ENCODE results near the gene ZDHHC24. TPM values are rescaled to one million over a fixed set of nuclear protein-coding genes. Genes with fewer than 3 reads are reported as not detected.

ZDHHC24 gene
- total and polyA plus RNA-seq, 2 experiments from 2014 or later = 5.6 to 13.1 TPM

- Histone ChIP-seq H3K36me3 (ENCODE audit: insufficient read depth) (no peaks in the 10 kb centered on the region; the same call in 1 of the 2 replicates), H3F3A (replicated peaks; ENCODE audit: low read depth) (0 out of 2 replicates have a peak, but pooled peaks cover 10% of the 10 kb centered on the region), H2AFZ (no peak overlapping the region), H3K27me3 (ENCODE audit: insufficient read depth) (no peaks in the 10 kb centered on the region), H3K4me1 (ENCODE audit: insufficient read depth) (peaks cover 5% of the 10 kb centered on the region), H3K27ac (ENCODE audit: low read depth) (no peak overlapping the region), H4K20me1 (replicated peaks; ENCODE audit: insufficient read depth) (no peaks in the 10 kb centered on the region), H3K4me3 (no peak overlapping the region), H3K79me2 (replicated peaks; ENCODE audit: insufficient read depth) (no peaks in the 10 kb centered on the region), H3K9me2 (ENCODE audit: insufficient read depth) (no peaks in the 10 kb centered on the region), H3K4me2 (no peak overlapping the region)
- Mint-ChIP-seq H3K9me3 (no peaks in the 10 kb centered on the region), H3K27ac (peak overlapping the region; percentile 9; the same call in 1 of the 2 replicates), H3K27me3 (ENCODE audit: insufficient read depth, low read depth, poor library complexity) (peaks cover 10% of the 10 kb centered on the region), H3K4me1 (peaks cover 8% of the 10 kb centered on the region), H3K4me3 (no peak overlapping the region), H3K36me3 (ENCODE audit: low read depth) (peaks cover 43% of the 10 kb centered on the region)
- no peak for ATAC-seq
- DNase-seq (ENCODE audit: low spot score) = no peak
- no peak for TF ChIP-seq CREB1 (CRISPR knock-in tag; IDR thresholded peaks at IDR 0.05; ENCODE audit: low read depth)
- no peak for TF ChIP-seq ZNF331 (CRISPR knock-in tag; IDR thresholded peaks at IDR 0.05; ENCODE audit: low read depth)
- TF ChIP-seq ETS1 (IDR thresholded peaks at IDR 0.05) = no peak
- TF ChIP-seq NANOG (IDR thresholded peaks at IDR 0.05; ENCODE audit: borderline replicate concordance) = no peak
These were observed 52.7 kb downstream of the ZDHHC24 start for GRCh38 chr11:66493130-66493529.

- Mint-ChIP-seq H3K4me3 (no peak overlapping the region), H3K27me3 (ENCODE audit: insufficient read depth, low read depth, poor library complexity) (peaks cover 10% of the 10 kb centered on the region), H3K27ac (no peak overlapping the region; the same call in 1 of the 2 replicates), H3K9me3 (no peaks in the 10 kb centered on the region), H3K4me1 (peaks cover 8% of the 10 kb centered on the region), H3K36me3 (ENCODE audit: low read depth) (peaks cover 45% of the 10 kb centered on the region)
- Histone ChIP-seq H3K4me3 (no peak overlapping the region), H3F3A (replicated peaks; ENCODE audit: low read depth) (0 out of 2 replicates have a peak, but pooled peaks cover 10% of the 10 kb centered on the region), H3K36me3 (ENCODE audit: insufficient read depth) (no peaks in the 10 kb centered on the region; the same call in 1 of the 2 replicates), H3K27ac (ENCODE audit: low read depth) (no peak overlapping the region; the same call in 1 of the 2 replicates), H3K79me2 (replicated peaks; ENCODE audit: insufficient read depth) (no peaks in the 10 kb centered on the region), H3K9me2 (ENCODE audit: insufficient read depth) (no peaks in the 10 kb centered on the region), H3K4me2 (no peak overlapping the region), H4K20me1 (replicated peaks; ENCODE audit: insufficient read depth) (no peaks in the 10 kb centered on the region), H3K27me3 (ENCODE audit: insufficient read depth) (no peaks in the 10 kb centered on the region), H2AFZ (no peak overlapping the region), H3K4me1 (ENCODE audit: insufficient read depth) (peaks cover 5% of the 10 kb centered on the region)
- no peak for DNase-seq (ENCODE audit: low spot score)
- ATAC-seq = no peak
- TF ChIP-seq ZNF331 (CRISPR knock-in tag; IDR thresholded peaks at IDR 0.05; ENCODE audit: low read depth) = no peak
- TF ChIP-seq JUNB (IDR thresholded peaks at IDR 0.05; ENCODE audit: unreplicated experiment) = no peak
- no peak for TF ChIP-seq EZH2 (IDR thresholded peaks at IDR 0.05; ENCODE audit: low read depth, unreplicated experiment)
- no peak for TF ChIP-seq REST (IDR thresholded peaks at IDR 0.05; ENCODE audit: unreplicated experiment)
- no peak for TF ChIP-seq ZNF462 (CRISPR knock-in tag; IDR thresholded peaks at IDR 0.05)
- no peak for TF ChIP-seq POLR2AphosphoS5 (IDR thresholded peaks at IDR 0.05; ENCODE audit: low read depth)
- TF ChIP-seq NANOG (IDR thresholded peaks at IDR 0.05; ENCODE audit: borderline replicate concordance) = no peak
- TF ChIP-seq STAT1 (IDR thresholded peaks at IDR 0.05; ENCODE audit: unreplicated experiment) = no peak
These were observed 53.5 kb downstream of the ZDHHC24 start for GRCh38 chr11:66492161-66492865.
